Breast epithelium (tissue), 4 donors: Measurements from ENCODE around the gene ST7. TPM values are rescaled to one million over a fixed set of nuclear protein-coding genes. Genes with fewer than 3 reads are reported as not detected.
"Not testable (repeated sequence)": the region's sequence is repeated elsewhere in the genome, so short reads cannot be mapped to it uniquely, and the experiment has no call there.

Experiments used
- DNase-seq, 2 donors: peaks; one replicate each; pipeline ENCODE4 v3.0.0-alpha.2; 2019; ENCODE audit warnings: low spot score in 2 of 2
- H3K27ac ChIP-seq, 2 donors: fragments of 200-600 bp; sonication (generic) in 1 of 2; one replicate each; pipeline ENCODE4 v1.5.1; 2016 to 2019; ENCODE audit warnings: mild to moderate bottlenecking in 1 of 2
- H3K27me3 ChIP-seq, 2 donors: fragments of 200-600 bp; sonication (generic) in 1 of 2; one replicate each; pipeline versions ENCODE4 v1.5.1 to v1.6.0; 2017 to 2019; ENCODE audit warnings: control low read depth in 1 of 2, mild to moderate bottlenecking in 1 of 2
- H3K36me3 ChIP-seq: fragments of 200-600 bp; one replicate; pipeline ENCODE4 v1.5.1; 2019
- H3K4me1 ChIP-seq, 2 donors: fragments of 200-600 bp; sonication (generic); one replicate each; pipeline ENCODE4 v1.5.1; 2016 to 2019; ENCODE audit warnings: control low read depth in 1 of 2
- H3K4me3 ChIP-seq, 3 donors: fragments of 200-600 bp; sonication (generic); 1 replicate in 2 of 3; 2 replicates in 1 of 3; pipeline ENCODE4 v1.5.1; 2016 to 2019; ENCODE audit warnings: mild to moderate bottlenecking in 3 of 3, moderate library complexity in 2 of 3
- H3K9me3 ChIP-seq, 2 donors: fragments of 200-600 bp; sonication (generic) in 1 of 2; one replicate each; pipeline ENCODE4 v1.5.1; 2016 to 2019; ENCODE audit warnings: control low read depth in 1 of 2
- CTCF ChIP-seq, 3 donors: fragments of 450-650 bp; IDR thresholded peaks; one replicate each; pipeline ENCODE4 v1.5.1; 2016 to 2017; ENCODE audit warnings: antibody characterized with exemption in 3 of 3, mild to moderate bottlenecking in 3 of 3, moderate library complexity in 3 of 3
- POLR2A ChIP-seq: fragments of 450-650 bp; IDR thresholded peaks from one replicate; pipeline ENCODE4 v1.6.1; 2016; ENCODE audit warnings: antibody characterized with exemption, mild to moderate bottlenecking, moderate library complexity
- POLR2AphosphoS5 ChIP-seq, 3 donors: sonication (generic); formaldehyde crosslinking; IDR thresholded peaks; one replicate each; pipeline ENCODE4 v1.6.1; 2017; ENCODE audit warnings: antibody characterized with exemption in 3 of 3
- intact Hi-C: fragments of 100-400 bp; cut with DNase I; formaldehyde crosslinking; loops from one replicate; pipeline ENCODE4 v1.15.1; 2023; ENCODE audit warnings: low total_unique reads
- total RNA-seq, 3 donors: library from RNA; depleted of rRNA; stranded (reverse); fragments of >200 nt; gene quantifications; one replicate each; pipeline ENCODE4 v1.1.0, GENCODE V29; 2016

Gene ST7
- total RNA-seq, 3 donors from 2014 or later = 24.3 to 41.4 (median 27.5) TPM

GRCh38 chr7:117119192-117119924, 166.1 kb downstream of the ST7 start:
- no peak overlapping the region for H3K4me3 ChIP-seq
- intact Hi-C loops = no loop called here
- no peaks in the 10 kb centered on the region for H3K9me3 ChIP-seq
- no peak overlapping the region for H3K27ac ChIP-seq
- H3K4me1 ChIP-seq = no peaks in the 10 kb centered on the region
- no peak for TF ChIP-seq POLR2AphosphoS5 (IDR thresholded peaks at IDR 0.05)
- TF ChIP-seq POLR2A = no peak
- TF ChIP-seq CTCF (IDR thresholded peaks at IDR 0.05) = peak; percentile 74 to 83 (median 80)
- no peaks in the 10 kb centered on the region for H3K27me3 ChIP-seq
- no peaks in the 10 kb centered on the region for H3K36me3 ChIP-seq
- DNase-seq = peak; percentile 58 to 66

GRCh38 chr7:117120321-117120720, 167.0 kb downstream of the ST7 start:
- H3K27me3 ChIP-seq, H3K4me3 ChIP-seq, H3K36me3 ChIP-seq, H3K9me3 ChIP-seq, H3K27ac ChIP-seq, H3K4me1 ChIP-seq, DNase-seq: not testable (repeated sequence)
- intact Hi-C loops = loop anchor here (10.0 kb wide), 1 partner anchor 136 kb away; no protein-coding TSS in a partner anchor

- H3K4me1 ChIP-seq, H3K27me3 ChIP-seq, H3K4me3 ChIP-seq, H3K27ac ChIP-seq, DNase-seq, H3K9me3 ChIP-seq, H3K36me3 ChIP-seq: not testable (repeated sequence)
- intact Hi-C loops = loop anchor here (10.0 kb wide), 1 partner anchor 137 kb away; no protein-coding TSS in a partner anchor
These were observed 168.7 kb downstream of the ST7 start for GRCh38 chr7:117122036-117122435.

- Histone ChIP-seq H3K27ac (no peak overlapping the region), H3K4me3 (no peak overlapping the region), H3K27me3 (no peaks in the 10 kb centered on the region), H3K36me3 (no peaks in the 10 kb centered on the region), H3K4me1 (no peaks in the 10 kb centered on the region), H3K9me3 (no peaks in the 10 kb centered on the region)
- intact Hi-C loops = loop anchor here (10.0 kb wide), 1 partner anchor 138 kb away; no protein-coding TSS in a partner anchor
- no peak for TF ChIP-seq POLR2AphosphoS5 (IDR thresholded peaks at IDR 0.05)
- no peak for DNase-seq
These were observed 169.2 kb downstream of the ST7 start for GRCh38 chr7:117122536-117122935.

- no peaks in the 10 kb centered on the region for H3K4me1 ChIP-seq
- H3K27me3 ChIP-seq = no peaks in the 10 kb centered on the region
- H3K36me3 ChIP-seq = no peaks in the 10 kb centered on the region
- H3K27ac ChIP-seq = no peak overlapping the region
- TF ChIP-seq CTCF (IDR thresholded peaks at IDR 0.05) (no peak), POLR2AphosphoS5 (IDR thresholded peaks at IDR 0.05) (no peak), POLR2A (no peak)
- no peaks in the 10 kb centered on the region for H3K9me3 ChIP-seq
- intact Hi-C loops = loop anchor here (10.0 kb wide), 1 partner anchor 139 kb away; no protein-coding TSS in a partner anchor
- H3K4me3 ChIP-seq = no peak overlapping the region
- DNase-seq = no peak
These were observed 170.1 kb downstream of the ST7 start for GRCh38 chr7:117123311-117123926.

- Histone ChIP-seq H3K36me3 (no peaks in the 10 kb centered on the region), H3K27me3 (no peaks in the 10 kb centered on the region), H3K4me3 (no peak overlapping the region), H3K27ac (no peak overlapping the region), H3K9me3 (no peaks in the 10 kb centered on the region), H3K4me1 (no peaks in the 10 kb centered on the region)
- peak; percentile 53 to 73 for DNase-seq
- TF ChIP-seq POLR2AphosphoS5 (IDR thresholded peaks at IDR 0.05) = no peak
- TF ChIP-seq POLR2A = no peak
- no peak for TF ChIP-seq CTCF (IDR thresholded peaks at IDR 0.05)
- intact Hi-C loops = loop anchor here (10.0 kb wide), 1 partner anchor 140 kb away; no protein-coding TSS in a partner anchor
These were observed 171.4 kb downstream of the ST7 start for GRCh38 chr7:117124591-117125220.
